ENCODE measurements around the gene MIP.
"Not testable (repeated sequence)": the region's sequence is repeated elsewhere in the genome, so short reads cannot be mapped to it uniquely, and the experiment has no call there.

DNA sequence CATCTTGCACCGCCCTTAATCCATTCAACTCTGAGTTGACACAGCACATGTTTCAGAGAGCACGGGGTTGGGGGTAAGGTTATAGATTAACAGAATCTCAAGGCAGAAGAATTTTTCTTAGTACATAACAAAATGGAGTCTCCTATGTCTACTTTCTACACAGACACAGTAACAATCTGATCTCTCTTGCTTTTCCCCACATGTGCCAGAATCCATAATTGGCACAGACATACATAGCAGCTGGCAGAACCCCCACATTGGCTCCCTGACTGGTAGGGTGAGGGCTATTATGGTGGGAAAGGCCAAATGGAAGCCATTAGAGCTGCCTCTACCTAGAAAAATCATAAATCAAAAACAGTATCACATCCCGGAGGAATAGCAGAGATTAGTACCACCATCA is 53.3 kb downstream of the MIP start:
- TF ChIP-seq, protein P1, sequence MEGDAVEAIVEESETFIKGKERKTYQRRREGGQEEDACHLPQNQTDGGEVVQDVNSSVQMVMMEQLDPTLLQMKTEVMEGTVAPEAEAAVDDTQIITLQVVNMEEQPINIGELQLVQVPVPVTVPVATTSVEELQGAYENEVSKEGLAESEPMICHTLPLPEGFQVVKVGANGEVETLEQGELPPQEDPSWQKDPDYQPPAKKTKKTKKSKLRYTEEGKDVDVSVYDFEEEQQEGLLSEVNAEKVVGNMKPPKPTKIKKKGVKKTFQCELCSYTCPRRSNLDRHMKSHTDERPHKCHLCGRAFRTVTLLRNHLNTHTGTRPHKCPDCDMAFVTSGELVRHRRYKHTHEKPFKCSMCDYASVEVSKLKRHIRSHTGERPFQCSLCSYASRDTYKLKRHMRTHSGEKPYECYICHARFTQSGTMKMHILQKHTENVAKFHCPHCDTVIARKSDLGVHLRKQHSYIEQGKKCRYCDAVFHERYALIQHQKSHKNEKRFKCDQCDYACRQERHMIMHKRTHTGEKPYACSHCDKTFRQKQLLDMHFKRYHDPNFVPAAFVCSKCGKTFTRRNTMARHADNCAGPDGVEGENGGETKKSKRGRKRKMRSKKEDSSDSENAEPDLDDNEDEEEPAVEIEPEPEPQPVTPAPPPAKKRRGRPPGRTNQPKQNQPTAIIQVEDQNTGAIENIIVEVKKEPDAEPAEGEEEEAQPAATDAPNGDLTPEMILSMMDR (IDR thresholded peaks at IDR 0.05) = not testable (repeated sequence)
- TF ChIP-seq POLR2AphosphoS5 (IDR thresholded peaks at IDR 0.05); POLR2A (IDR thresholded peaks at IDR 0.05; ENCODE audit: low read depth): not testable (repeated sequence)
